COR-L47 (cell line): ENCODE data around the gene ZNF626.
"Not testable (repeated sequence)": the region's sequence is repeated elsewhere in the genome, so short reads cannot be mapped to it uniquely, and the experiment has no call there.

Experiments
- DNase-seq: peaks from one replicate; lab custom pipeline; 2025; lab: John Stamatoyannopoulos, UW

ZNF626 gene

GRCh38 chr19:20661150-20661819 is at the start of gene ZNF626:
Gene ZNF626, minus strand, starts transcription at chr19:20661571. Its CDS starts 125 bp downstream, at chr19:20661446.
- peak; percentile 81 for DNase-seq

GRCh38 chr19:20669263-20669662 is 7.9 kb upstream of the ZNF626 start:
- DNase-seq = no peak

GRCh38 chr19:20667281-20667680 is 5.9 kb upstream of the ZNF626 start:
- DNase-seq = no peak

GRCh38 chr19:20664901-20665781 is 3.8 kb upstream of the ZNF626 start:
- DNase-seq = no peak

- DNase-seq = not testable (repeated sequence)
Observed at GRCh38 chr19:20664475-20664874, 3.1 kb upstream of the ZNF626 start.

- no peak for DNase-seq
Observed at GRCh38 chr19:20662421-20663105, 1.2 kb upstream of the ZNF626 start.

- no peak for DNase-seq
Observed at GRCh38 chr19:20660473-20661140, 764 bp downstream of the ZNF626 start.

GRCh38 chr19:20640545-20640944 is 20.8 kb downstream of the ZNF626 start:
- DNase-seq = no peak

GRCh38 chr19:20640023-20640422 is 21.3 kb downstream of the ZNF626 start:
- no peak for DNase-seq

GRCh38 chr19:20624560-20624959 is 36.8 kb downstream of the ZNF626 start:
- not testable (repeated sequence) for DNase-seq

- DNase-seq = no peak
Observed at GRCh38 chr19:20616071-20616470, 45.3 kb downstream of the ZNF626 start.

- not testable (repeated sequence) for DNase-seq
Observed at GRCh38 chr19:20614971-20615370, 46.4 kb downstream of the ZNF626 start.

GRCh38 chr19:20612711-20613316 is 48.6 kb downstream of the ZNF626 start:
- DNase-seq = no peak

- DNase-seq = no peak
Observed at GRCh38 chr19:20611866-20612265, 49.5 kb downstream of the ZNF626 start.

GRCh38 chr19:20607943-20608342 is 53.4 kb downstream of the ZNF626 start:
- no peak for DNase-seq
